ENCODE data around the gene TBC1D22B. TPM values are rescaled to one million over a fixed set of nuclear protein-coding genes. Genes with fewer than 3 reads are reported as not detected.

TBC1D22B gene
- total and polyA plus RNA-seq, 7 donors = 4.3 to 25.6 (median 9.0) TPM

DNA sequence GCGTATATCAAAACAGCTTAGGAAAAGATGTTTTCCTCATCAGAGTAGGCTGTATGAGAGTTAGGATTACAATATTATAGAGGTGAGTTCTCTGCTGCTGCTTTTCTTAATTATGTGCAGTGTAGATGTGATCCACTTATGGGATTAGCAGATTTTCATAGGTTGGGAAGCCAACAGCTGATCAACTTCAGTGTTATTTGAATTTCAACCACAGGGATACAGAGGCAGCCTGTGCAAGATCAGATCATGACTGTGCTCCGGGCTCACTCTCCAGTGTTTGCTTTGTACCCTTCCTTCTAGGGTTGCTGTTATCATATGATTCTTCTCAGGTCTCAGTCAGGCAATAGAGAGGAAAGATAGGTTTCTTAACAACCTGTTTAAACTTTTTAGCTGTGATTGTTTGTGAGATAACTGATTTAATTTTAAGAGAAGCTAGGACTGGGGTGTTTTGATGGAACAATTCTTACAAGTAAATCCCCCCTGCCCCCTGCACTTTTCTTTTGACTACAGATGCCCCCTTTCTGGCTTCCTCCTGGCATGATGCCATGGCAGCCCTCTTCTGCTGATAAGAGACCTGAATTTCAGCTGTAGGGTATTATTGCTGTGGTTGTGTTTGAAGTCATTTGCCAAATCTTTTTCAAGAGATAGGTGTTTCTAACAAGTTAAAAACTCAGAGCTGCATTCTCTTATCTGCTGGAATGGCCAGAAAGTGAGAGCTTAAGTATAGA lies 104.7 kb downstream of the TBC1D22B start:
- H3K36me3 ChIP-seq (ENCODE audit: insufficient read depth in 1 of 2, low read depth in 1 of 2) = peaks cover 0 to 34% of the 10 kb centered on the region in 2 donors
- intact Hi-C loops (cut with DNase I) = no loop called here
- TF ChIP-seq, protein P1, sequence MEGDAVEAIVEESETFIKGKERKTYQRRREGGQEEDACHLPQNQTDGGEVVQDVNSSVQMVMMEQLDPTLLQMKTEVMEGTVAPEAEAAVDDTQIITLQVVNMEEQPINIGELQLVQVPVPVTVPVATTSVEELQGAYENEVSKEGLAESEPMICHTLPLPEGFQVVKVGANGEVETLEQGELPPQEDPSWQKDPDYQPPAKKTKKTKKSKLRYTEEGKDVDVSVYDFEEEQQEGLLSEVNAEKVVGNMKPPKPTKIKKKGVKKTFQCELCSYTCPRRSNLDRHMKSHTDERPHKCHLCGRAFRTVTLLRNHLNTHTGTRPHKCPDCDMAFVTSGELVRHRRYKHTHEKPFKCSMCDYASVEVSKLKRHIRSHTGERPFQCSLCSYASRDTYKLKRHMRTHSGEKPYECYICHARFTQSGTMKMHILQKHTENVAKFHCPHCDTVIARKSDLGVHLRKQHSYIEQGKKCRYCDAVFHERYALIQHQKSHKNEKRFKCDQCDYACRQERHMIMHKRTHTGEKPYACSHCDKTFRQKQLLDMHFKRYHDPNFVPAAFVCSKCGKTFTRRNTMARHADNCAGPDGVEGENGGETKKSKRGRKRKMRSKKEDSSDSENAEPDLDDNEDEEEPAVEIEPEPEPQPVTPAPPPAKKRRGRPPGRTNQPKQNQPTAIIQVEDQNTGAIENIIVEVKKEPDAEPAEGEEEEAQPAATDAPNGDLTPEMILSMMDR (IDR thresholded peaks at IDR 0.05) = no peak
- H3K4me3 ChIP-seq = no peak overlapping the region
- WGBS, 3 donors = 83 to 88% (median 84%) methylated on average over 2 of the region's 2 CpGs
- H3K27me3 ChIP-seq (ENCODE audit: insufficient read depth in 3 of 3, low read length in 2 of 3) = no peaks in the 10 kb centered on the region
- H3K4me1 ChIP-seq = no peaks in the 10 kb centered on the region
- ATAC-seq (no peak), DNase-seq (no peak)
- no peaks in the 10 kb centered on the region for H3K9me3 ChIP-seq
- no peak overlapping the region for H3K27ac ChIP-seq

DNA sequence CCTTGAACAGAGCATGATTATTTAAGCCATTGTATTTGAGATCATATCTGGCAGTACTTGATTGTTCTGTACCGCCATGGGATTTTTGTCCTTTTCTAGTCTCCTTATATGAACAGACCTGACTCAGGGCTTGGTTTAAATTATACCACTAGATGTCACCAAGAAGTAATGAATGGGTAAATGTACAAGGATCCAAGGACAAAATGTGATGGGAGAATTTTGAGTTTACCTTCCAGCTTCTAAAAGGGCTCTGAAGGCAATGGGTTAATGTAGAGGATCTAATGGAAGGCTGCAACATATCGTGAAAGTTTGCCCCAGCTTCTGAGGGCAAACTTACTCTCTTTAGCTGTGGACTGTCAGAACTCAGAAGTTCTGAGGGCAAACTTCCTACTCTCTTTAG lies 108.2 kb downstream of the TBC1D22B start:
- Histone ChIP-seq H3K9me3 (no peaks in the 10 kb centered on the region), H3K36me3 (ENCODE audit: insufficient read depth in 1 of 2, low read depth in 1 of 2) (peaks cover 4 to 57% of the 10 kb centered on the region in 2 donors), H3K4me1 (peaks cover 6% of the 10 kb centered on the region), H3K27me3 (ENCODE audit: insufficient read depth in 3 of 3, low read length in 2 of 3) (no peaks in the 10 kb centered on the region), H3K27ac (no peak overlapping the region), H3K4me3 (no peak overlapping the region)
- TF ChIP-seq, protein P1 (IDR thresholded peaks at IDR 0.05) = peak; percentile 13
- intact Hi-C loops (cut with DNase I) = no loop called here
- WGBS, 3 donors = 37 to 57% (median 46%) methylated on average over 2 of the region's 2 CpGs
- DNase-seq (no peak), ATAC-seq (no peak)

DNA sequence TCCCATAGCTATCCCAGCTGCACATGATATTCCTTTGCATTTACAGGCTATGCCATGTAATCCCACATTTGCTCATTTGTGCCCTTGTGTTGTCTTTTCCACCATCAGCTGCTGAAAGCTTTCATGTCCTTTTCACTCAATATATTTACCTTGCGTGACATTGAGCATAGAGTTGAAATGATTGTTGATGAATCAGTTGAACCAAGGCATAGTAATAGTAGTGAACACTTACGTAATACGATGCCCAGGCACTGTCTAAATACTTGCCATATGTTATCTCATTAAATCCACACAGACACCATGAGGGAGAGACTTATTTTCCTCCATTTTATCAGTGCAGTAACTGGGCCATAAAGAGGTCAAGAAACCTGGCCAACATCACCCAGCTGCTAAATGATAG lies 109.3 kb downstream of the TBC1D22B start:
- intact Hi-C loops (cut with DNase I) = no loop called here
- DNase-seq (no peak), ATAC-seq (no peak)
- no peaks in the 10 kb centered on the region for H3K27me3 ChIP-seq (ENCODE audit: insufficient read depth in 3 of 3, low read length in 2 of 3)
- H3K4me1 ChIP-seq = peaks cover 6% of the 10 kb centered on the region
- no peak overlapping the region for H3K4me3 ChIP-seq
- peaks cover 4 to 56% of the 10 kb centered on the region in 2 donors for H3K36me3 ChIP-seq (ENCODE audit: insufficient read depth in 1 of 2, low read depth in 1 of 2)
- TF ChIP-seq, protein P1 (IDR thresholded peaks at IDR 0.05) = no peak
- no peaks in the 10 kb centered on the region for H3K9me3 ChIP-seq
- 82 to 98% (median 95%) methylated on average over 3 of the region's 3 CpGs for WGBS, 3 donors
- no peak overlapping the region for H3K27ac ChIP-seq

DNA sequence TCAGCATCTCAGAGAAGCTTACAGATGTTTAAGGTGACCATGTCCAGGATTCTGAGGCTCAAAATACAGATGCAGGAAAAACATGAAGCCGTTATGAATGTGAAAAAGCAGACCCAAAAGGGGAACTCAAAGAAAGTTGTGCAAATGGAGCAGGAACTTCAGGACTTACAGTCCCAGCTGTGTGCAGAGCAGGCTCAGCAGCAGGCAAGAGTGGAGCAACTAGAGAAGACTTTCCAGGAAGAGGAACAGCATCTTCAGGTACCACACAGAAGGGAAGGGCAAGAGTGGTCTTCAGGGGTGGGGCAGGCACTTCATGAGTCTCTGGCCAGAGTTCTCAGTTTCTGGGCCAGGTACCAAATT lies 111.4 kb downstream of the TBC1D22B start:
- H3K9me3 ChIP-seq = no peaks in the 10 kb centered on the region
- H3K36me3 ChIP-seq (ENCODE audit: insufficient read depth in 1 of 2, low read depth in 1 of 2) = peaks cover 4 to 50% of the 10 kb centered on the region in 2 donors
- WGBS, 3 donors = 80 to 95% (median 85%) methylated on average over 1 of the region's 1 CpG
- DNase-seq = no peak
- H3K4me3 ChIP-seq = no peak overlapping the region
- no peak for ATAC-seq
- TF ChIP-seq, protein P1 (IDR thresholded peaks at IDR 0.05) = no peak
- intact Hi-C loops (cut with DNase I) = no loop called here
- H3K27ac ChIP-seq = no peak overlapping the region
- H3K27me3 ChIP-seq (ENCODE audit: insufficient read depth in 3 of 3, low read length in 2 of 3) = no peaks in the 10 kb centered on the region
- H3K4me1 ChIP-seq = peaks cover 6% of the 10 kb centered on the region

Data from psoas muscle (tissue), 8 donors.